GM18517 (cell line): ENCODE results near the gene PTPN5.
"Not testable (repeated sequence)": the region's sequence is repeated elsewhere in the genome, so short reads cannot be mapped to it uniquely, and the experiment has no call there.

ENCODE experiments used
- ATAC-seq: cut with Tn5 transposase; IDR thresholded peaks from one replicate; pipeline ENCODE4 v1.9.1; 2021; ENCODE audit warnings: mild to moderate bottlenecking, moderate library complexity; ENCODE audit not compliant: unreplicated experiment

PTPN5 gene

DNA sequence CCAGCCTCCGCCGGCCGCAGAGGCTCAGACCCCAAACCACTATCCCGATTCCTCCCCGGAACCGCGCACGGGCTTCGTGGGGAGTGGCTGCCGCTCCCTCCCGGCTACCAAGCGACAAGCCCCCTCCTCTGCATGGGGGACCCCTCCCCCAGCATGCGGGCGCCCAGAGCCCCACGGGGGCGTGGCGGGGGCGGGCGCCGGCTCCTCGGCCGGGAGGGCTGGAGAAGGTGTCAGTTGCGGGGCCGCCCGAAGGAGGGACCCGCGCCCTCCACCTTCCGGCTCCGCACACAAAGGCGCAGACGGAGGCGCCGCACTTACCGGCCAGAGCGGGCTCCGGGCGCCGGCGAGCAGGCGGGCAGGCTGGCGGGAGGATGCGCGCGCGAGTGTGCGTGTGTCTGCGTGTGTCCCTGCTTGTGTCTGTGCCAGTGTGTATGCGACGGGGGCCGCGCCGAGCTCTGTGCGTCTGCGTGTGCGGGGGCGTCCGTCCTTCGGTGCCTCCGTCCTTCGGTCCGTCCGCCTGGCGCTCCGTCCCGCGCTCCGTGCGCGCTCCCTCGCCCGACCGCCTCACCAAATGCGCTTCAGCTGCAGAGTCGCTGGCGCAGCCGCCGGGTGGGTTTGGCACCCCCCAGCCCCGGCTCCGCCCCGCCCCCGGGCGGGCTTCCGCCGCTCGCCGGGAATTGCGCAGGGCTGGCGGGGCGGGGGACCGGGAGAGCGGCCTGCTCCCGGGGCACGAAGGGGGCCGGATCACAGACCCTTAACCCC lies at the start of gene PTPN5:
TSS of gene PTPN5 (minus strand) at position 592 of the 762 bp plus-strand sequence. CDS start 19,840 bp downstream, outside the sequence.
- no peak for ATAC-seq

DNA sequence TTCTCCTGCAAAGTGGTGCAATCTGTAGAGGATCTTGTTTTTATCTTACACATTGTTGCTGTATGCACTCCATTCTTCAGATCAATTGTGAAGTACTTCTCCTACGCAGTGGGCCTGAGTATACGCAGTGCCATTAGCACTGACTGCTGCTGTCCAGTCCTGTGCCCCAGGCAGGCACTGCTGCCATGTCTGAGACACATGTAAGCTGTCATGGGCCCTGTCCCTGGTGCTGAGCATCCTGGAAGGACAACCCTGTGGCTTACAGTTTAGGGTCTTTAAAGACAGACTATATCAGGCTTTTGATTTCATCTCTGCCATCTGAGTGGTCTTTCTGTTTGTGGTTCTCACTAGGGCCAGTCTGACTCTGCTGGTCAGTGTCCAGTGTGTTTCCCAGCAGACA lies 44.8 kb upstream of the PTPN5 start:
- ATAC-seq: no peak

DNA sequence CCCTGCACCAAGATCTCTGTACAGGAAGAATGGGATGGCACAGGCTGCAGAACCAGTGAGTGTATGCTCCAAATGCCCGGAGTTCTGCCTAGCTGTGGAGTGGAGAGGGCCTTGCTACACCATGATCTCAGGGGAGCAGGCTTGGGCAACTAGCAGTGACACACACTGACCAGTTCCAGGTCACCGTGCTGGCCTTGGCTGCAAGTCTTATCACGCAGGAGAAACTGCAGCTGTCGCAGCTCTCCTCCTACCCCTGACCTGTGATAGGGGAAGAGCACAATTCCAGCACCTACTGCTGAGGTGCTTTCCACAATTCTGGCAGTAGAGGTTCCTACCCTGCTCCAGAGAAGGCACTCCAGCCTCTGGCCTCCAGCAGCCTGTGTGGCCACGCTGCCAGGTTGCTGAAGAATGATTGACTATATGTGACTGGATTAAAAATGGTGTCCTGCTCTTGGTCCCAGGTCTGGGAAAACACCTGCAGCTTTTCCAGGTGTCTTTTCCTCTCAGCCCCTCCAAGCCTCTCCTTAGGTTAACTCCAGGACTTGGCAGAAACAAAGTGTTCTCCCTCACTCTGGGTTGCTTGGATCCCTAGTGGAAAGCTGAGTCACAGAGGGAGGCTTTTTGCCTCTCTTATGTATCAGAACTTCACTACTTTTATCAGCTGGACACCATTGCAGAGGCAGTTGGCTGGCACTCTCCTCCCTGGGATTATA lies 43.3 kb upstream of the PTPN5 start:
- no peak for ATAC-seq

DNA sequence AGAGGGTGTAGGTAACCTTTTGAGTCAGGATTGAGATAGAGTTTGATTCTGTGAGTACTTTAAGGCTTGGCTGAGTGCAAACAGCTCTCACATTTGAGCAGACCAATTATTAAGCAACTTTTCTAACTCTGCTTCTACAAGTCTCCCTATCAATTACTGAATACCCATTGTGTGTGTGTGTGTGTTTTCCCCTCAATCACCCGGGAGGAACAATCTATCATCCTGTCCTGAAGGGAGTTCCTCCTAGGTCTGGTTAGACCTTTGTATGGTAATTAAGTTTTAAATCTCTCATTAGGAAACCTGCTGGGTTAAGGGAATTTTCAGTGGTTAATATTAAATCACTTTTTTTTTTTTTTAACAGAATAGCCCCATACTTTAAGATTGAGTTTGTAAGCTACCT lies 28.6 kb upstream of the PTPN5 start:
- not testable (repeated sequence) for ATAC-seq

DNA sequence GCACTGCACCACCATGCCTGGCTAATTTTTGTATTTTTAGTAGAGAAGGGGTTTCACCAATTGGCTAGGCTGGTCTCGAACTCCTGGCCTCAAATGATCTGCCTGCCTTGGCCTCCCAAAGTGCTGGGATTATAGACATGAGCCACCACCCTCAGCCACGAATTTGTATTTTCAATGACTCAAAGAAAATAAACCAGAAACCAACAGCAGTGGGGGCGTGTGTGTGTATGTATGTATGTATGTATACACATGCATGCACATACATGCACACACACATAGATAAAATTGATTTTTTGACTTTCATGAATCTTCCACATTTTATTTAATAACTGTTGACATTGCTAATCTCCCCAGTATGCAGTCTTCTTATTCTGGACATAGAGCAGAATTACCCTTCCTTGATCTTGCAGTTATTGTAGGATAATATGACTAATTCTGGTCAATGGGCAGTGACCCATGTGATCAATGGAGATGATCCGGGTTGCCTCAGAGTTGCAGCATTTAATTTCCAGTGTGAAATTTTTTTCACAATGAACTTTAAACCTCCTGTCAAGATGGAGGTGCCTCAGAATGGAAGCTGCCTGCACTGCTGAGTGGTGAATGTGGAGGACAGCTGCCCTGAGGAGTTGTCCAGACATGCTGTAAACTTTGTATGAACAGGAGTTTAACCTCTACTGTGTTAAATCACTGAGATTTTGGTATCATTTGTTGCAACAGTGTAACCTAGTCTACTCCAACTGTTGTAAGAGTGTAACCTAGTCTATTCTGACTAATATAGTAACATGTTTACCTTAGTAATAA lies 12.8 kb upstream of the PTPN5 start:
- ATAC-seq: no peak

DNA sequence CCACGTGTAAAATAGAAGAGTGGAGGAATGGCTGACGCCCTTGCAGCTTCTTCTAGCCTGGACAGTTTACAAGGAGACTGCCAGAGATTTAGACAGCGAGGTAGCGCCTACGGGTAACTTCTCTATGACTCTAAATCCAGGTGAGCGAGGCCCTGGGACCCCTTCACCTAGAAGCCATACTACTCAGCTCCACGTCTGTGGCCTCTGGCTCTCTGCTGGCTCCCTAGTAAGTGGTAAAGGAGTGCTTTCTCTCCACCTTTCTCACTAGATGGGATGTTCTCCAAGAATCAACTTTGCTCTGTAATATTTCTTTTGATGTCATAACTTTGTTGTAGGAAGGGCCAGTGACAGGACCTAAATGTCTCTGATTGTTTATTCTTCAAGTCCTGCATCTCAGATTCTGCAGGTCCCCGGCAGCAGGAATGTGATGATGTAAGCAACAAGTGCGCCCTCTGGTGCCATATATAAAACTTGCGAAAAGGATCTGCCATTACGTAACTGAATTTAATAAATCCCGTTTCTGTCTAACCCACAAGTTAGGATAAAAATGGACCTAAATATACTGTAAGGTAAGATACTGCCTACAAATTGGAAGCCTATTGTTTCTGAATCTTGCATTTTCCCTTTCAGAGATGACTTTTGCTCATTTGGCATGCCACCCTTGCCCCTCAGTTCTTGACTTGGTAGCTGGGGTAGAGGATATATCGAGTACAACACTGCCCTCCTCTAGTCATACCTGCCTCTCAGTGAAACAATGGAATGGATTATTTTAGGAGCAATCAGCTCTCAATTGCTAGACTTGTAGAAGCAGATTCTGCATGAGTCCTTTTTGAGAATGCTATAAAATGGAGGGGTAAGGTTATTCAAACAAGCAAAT lies 11.0 kb upstream of the PTPN5 start:
- no peak for ATAC-seq

DNA sequence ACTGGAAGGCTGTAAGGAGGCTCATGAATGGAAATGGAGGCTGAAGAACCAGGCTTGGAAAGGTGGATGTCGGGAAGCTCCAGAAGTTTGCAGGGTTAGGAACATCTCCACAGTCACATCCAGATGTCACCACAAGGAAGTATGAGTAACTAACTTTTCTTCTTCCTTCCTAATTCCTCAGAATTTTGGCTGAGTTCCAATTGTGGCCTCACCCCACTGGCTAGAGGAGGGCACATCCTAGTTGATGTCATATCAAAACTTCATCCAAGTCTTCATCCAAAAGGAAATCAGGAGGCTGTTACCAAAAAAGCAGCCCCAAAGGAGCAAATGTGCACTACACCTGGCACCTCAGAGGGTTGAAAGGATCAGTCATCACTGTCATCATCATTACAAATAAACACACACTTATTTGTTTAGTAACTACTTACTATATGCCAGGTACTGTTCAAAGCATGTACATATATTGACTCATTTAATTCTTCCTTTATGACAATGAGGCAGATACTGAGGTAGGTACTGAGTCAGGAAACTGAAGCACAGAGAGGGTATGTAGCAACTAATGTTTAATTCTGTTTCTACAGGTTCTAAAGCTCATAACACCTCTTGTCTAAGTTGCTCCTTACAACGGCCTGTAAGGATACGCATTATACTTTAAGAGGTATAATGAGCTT lies 7.3 kb upstream of the PTPN5 start:
- no peak for ATAC-seq

DNA sequence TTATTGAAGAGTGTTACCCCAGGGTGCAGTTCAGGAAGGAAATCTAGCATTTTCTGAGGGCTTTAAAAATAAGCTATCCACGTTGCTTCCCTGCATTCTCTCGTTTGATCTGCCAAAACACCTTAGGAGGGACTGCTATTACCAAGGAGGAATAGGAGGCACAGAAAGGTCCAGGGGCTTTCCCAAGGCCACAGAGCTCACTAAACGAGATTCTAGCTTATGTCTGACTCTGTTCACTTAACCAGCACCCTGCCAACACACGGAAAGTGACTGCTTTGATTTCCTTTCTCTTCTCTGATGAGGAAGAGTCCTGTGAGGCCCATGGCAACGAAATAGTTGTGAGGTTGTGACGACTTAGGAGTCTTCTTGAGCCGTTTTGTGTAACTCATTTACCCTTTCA lies 3.4 kb upstream of the PTPN5 start:
- ATAC-seq: no peak

DNA sequence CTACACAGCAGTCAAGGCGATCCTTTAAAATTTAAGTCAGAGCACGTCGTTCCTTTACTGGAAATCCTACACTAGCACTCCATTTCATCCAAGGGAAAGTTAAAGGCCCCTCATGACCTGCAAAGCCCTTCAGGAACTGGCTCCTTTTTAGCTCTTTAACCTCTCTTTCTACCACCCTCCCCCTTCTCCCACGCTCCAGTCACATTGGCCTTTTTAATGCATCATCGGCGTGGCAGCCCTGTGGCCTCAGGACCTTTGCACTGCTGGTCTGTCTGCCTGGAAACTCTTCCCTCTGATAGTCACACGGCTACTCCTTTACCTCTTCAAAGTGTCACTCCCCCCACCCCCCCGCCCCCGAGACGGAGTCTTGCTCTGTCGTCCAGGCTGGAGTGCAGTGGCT lies 1.2 kb upstream of the PTPN5 start:
- ATAC-seq: no peak

DNA sequence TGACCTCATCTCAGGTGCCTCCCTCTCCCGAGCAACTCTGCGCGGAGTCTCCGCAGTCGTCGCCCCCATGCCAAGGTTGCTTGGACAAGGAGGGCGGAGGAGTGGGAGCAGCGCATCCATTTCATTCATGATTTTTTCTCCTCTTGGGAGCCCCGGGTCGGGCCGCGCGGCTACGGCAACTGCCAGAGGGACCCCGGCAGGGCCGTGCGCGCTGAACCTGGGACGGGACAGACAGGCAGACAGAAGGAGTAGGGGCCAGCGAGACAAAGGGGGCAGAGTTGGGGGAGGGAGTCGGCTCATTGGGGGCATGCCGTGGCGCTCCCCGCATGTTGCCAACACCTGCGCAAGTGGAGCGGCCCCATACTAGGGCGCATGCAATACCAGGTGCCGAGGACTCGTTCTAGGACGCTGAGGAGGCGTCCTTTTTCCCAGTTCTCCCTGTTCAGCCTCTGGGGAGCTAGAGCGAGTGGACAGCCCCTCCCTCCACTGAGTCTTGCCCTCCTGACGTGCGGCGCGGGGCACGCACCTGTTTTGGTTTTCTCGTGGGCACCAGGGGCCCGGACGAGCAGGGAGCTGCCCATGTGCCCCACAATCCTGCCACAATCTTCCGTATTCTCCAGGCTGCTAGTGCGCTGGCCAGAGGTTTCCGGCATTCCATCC lies 501 bp upstream of the PTPN5 start:
- no peak for ATAC-seq

DNA sequence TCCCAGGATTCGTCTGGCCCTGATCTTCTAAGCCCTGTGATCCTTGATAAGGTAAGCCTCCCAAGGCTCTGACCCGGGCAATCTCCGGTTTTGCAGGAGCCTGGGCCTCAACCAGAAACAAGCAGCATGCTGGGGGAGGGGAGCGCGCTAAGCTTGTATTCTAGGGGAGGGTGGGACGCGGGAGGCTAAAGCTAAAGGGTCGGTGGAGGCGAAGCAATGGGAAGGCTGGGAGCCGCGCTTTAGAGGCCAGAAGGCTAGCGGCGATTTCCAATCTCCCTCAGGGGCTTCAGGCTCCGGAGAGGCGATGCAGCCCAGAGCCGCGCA lies 753 bp downstream of the PTPN5 start:
- ATAC-seq: no peak

DNA sequence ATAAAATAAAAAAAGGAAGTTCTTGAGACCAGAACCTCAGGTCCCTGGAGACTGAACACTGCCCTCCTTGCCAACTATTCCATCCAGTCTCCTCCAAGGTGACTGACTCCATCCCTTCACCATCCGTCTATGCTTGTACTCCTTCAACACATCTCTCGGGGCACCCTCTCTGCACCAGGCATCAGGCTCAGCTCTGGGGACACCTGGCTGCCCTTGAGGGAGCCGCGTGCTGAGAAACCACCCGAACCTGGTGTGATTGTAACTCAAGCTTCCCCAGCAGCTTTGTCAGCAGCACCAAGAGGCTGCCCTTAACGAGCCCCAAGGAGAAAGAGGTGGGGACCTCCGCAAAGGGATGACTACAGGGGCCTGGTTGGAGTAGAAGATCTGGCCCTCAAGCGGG lies 1.7 kb downstream of the PTPN5 start:
- ATAC-seq: no peak

DNA sequence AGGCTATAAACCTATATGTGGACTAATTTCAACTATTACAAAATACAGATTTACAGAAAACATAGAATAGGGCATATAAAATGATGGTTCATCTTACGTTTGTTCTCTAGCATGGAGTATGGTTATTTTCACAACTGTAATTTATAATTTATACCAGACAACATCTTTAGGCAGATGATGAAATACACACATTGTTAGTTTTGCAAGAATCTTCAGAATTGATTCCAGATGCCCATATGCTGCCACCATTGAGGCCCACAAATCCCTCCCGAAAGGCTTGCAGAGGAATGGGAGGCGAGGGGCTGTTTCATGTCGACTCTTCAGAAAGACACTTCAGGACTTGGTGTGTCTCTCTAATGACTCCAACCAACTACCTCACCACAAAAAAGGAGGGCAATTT lies 6.2 kb downstream of the PTPN5 start:
- ATAC-seq: no peak

DNA sequence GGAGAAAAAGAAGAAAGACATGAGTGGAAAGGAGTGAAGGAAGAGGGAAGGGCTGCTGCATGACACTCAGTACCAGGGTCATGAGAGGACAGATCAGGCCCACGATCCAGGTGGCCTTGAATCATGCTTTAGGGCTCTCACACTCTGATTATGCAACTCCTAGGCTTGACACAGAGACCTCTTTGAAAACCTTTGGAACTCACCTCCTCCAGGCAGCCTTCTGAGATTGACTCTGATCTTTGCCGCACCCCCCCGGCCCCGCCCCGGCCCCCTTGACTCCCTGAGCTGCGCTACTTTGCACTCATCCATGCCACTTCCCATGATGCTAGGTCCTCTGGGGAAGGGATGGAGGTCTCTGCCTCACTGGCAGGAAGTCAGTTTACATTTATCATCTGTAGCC lies 10.7 kb downstream of the PTPN5 start:
- no peak for ATAC-seq

DNA sequence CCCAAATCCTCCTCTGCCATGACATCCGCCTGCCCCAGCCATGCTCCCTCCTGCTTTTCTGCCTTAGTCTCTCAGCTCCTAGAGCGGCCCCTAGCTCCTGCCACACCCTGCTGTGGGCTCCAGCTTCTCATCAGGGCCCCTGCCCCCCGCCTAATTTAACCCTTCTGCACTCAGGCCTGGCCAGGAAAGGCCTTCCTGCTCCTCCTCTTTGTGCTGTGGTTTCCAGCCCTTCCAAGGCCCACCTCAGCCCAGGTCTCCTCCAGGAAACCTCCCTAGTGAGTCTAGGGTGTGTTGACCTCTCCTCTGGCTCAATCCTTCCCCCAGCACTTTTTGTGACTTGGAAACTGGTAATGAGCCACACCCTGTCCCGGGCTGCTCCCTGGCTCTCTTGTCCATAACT lies 11.3 kb downstream of the PTPN5 start:
- ATAC-seq: no peak

DNA sequence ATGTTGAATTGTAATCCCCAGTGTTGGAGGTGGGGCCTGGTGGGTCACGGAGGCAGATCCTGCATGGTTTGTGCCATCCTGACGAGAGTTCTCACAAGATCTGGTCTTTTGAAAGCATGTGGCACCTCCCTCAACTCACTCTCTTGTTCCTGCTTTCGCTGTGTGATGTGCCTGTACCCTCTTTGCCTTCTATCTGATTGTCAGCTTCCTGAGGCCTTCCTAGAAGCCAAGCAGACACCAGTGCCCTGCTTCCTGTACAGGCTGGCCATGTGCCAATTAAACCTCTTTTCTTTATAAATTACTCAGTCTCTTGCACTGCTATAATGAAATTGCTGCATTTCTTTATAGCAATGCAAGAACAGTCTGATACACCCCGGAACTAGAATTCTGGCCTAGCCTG lies 13.1 kb downstream of the PTPN5 start:
- no peak for ATAC-seq

DNA sequence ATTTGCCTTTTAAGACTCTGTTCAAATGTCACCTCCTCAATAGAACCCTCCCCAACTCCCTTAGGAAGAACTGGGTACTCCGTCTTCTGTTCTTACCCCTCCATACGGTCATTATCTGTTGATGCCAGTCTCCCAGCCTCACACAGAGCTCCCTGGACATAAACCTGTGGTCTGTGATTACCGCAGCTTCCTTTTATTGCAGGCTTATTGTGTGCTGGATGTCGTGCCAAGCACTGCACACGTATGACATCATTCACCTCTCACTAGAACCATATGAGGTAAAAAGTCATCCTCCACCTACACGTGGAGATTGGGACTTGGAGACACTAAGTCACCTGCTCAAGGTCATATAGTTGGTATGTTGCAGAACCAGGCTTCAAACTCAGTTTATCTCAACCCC lies 15.3 kb downstream of the PTPN5 start:
- no peak for ATAC-seq

DNA sequence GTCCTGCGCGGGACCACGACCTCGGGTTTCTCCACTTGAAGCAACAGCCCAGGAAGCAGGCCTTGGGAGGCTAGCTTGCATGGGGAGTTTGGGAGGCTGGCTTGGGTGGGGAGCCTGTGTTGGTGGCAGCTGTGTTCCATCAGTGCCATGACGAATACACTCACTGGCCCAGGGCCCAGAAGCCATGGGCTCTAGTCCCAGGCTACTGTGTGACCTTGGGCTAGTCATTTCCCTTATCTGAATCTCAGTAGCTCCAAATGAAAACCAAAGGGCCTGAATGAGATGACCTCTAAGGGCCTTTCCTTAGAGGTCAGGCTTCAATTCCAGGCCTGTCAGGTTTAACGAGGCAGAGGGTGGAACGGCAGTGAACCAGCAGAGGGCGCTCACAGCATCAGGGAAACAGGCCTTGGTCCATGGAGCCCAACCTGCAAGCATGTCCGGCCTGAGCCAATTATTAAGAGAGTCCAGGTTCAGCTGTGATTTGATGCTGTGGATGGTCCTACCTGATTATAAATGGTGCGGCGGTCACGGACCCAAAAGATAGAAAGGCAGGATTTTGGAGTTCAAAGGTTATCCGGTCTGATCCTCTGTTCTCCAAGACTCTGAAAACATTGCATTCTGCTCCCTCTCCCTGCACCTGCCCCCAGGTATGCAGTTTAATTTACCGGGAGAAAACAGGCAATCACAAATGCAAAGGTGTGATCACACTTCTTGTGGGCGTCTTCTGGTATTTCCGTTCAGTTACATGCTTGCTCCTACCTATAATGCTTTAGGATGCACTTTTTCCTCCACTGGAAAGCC lies 15.9 kb downstream of the PTPN5 start:
- peak; percentile 89 for ATAC-seq

DNA sequence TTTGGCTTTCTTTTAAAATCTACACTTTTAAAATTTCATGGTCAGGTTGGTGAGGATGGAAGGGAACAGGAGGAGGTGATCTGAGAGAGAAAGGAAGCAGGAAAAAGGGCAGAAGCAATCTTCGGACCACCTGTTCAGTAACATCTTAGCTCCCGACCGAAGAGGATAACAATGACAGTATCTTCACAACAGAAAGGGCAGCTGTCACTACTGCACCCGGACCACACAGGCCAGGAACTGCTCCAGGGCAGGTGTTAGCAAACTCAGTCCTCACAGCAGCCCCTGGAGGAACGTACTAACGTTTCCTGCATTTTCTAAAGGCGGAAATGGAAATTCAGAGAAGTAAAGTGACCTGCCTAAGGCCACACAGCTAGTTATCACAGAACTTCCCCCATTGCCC lies 16.8 kb downstream of the PTPN5 start:
- no peak for ATAC-seq
